ENCODE results near the gene RAB40C. TPM values are rescaled to one million over a fixed set of nuclear protein-coding genes. Genes with fewer than 3 reads are reported as not detected.

Gene RAB40C
- total RNA-seq, 6 experiments from 2014 or later, result 10.0 to 14.1 (median 12.0) TPM

- Histone ChIP-seq H3K27me3 (no peaks in the 10 kb centered on the region), H3K4me3 (no peak overlapping the region), H3K4me1 (peaks cover 0 to 10% (median 0%) of the 10 kb centered on the region in 4 donors), H3K9me3 (no peaks in the 10 kb centered on the region), H3K36me3 (no peaks in the 10 kb centered on the region), H3K27ac (no peak overlapping the region)
- TF ChIP-seq, protein P1, sequence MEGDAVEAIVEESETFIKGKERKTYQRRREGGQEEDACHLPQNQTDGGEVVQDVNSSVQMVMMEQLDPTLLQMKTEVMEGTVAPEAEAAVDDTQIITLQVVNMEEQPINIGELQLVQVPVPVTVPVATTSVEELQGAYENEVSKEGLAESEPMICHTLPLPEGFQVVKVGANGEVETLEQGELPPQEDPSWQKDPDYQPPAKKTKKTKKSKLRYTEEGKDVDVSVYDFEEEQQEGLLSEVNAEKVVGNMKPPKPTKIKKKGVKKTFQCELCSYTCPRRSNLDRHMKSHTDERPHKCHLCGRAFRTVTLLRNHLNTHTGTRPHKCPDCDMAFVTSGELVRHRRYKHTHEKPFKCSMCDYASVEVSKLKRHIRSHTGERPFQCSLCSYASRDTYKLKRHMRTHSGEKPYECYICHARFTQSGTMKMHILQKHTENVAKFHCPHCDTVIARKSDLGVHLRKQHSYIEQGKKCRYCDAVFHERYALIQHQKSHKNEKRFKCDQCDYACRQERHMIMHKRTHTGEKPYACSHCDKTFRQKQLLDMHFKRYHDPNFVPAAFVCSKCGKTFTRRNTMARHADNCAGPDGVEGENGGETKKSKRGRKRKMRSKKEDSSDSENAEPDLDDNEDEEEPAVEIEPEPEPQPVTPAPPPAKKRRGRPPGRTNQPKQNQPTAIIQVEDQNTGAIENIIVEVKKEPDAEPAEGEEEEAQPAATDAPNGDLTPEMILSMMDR (IDR thresholded peaks at IDR 0.05), result no peak
- no peak for TF ChIP-seq POLR2A (IDR thresholded peaks at IDR 0.05)
- WGBS (ENCODE audit: insufficient coverage, low coverage, low lambda C conversion rate, missing lambda C conversion rate), result 93% methylated on average over 5 of the region's 15 CpGs
- DNase-seq, result no peak
- intact Hi-C loops (cut with DNase I), result no loop called here
- ATAC-seq, result peak in 1 of 4 donors; percentile 2
These were observed 30.9 kb upstream of the RAB40C start for GRCh38 chr16:559021-559380.

DNA sequence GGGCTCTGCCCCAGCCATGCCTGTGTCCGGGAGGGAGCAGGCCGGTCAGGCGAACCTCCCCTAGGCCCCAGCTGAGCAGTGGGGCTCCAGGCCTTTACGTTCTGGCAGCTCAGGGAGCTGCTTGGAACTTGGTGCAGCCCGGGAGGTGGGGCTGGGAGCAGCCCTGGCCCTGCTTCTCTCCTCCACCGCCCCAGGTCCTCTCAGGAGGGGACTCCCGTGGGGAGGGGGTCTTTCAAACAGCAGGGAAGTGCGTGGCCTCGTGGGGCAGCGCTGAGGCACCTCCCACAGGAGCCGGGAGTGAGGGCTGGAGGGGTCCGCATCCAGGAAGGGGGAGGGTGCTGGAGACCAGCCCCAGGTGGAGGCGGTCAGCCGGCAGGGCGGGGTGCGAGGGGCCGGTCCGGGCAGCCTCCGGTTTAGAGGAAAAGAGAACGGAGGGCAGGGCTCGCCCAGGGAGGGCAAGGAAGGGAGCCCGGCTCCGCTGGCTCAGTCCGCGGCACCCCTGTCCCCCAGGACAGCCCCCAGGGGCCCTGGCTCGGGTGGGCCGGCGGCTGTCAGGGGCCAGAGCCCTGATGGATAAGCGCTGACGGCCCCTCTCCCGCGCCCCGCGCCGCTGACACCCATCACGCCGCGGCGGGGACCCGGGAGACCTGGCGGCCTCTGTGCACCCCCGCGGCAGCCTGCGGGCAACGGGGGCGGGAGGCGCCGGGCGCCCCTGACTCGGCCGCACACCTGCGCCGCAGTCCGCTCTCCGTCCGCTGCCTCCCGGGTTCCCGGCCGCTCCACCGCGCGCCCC, 30.3 kb upstream of the RAB40C start:
- H3K9me3 ChIP-seq, result no peaks in the 10 kb centered on the region
- DNase-seq (no peak), ATAC-seq (no peak)
- intact Hi-C loops (cut with DNase I), result no loop called here
- no peak for TF ChIP-seq POLR2A (IDR thresholded peaks at IDR 0.05)
- H3K27ac ChIP-seq, result no peak overlapping the region
- no peaks in the 10 kb centered on the region for H3K36me3 ChIP-seq
- WGBS (ENCODE audit: insufficient coverage, low coverage, low lambda C conversion rate, missing lambda C conversion rate), result 36% methylated on average over 6 of the region's 62 CpGs
- H3K4me1 ChIP-seq, result peaks cover 0 to 10% (median 0%) of the 10 kb centered on the region in 4 donors
- no peaks in the 10 kb centered on the region for H3K27me3 ChIP-seq
- no peak overlapping the region for H3K4me3 ChIP-seq

DNA sequence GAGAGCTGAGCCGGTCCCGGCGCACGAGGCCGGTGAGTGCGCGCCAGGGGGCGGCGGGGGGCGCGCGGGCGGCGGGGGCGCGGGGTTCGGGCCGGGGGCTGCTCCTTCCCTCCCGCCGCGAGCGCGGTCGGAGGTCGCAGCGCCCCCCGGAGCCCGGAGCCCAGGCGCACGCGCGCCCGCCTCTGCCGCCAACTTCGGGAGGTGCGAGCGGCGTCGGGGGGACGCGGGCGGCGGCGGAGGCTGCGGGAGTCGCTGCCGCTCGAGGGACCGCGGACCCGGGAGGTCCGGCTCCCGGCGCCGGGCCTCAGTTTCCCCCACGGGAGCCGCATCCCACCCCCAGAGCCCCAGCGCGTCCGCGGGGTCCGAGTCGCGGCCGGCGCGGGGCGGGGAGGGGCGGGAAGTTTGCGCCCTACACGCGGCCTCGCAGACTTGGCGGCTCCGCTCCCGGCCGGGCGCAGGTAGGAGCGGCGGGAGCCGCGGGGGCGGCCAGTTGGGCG, 29.6 kb upstream of the RAB40C start, which contains the start of gene PRR35:
Gene PRR35, plus strand, starts transcription at position 191 of the 497 bp plus-strand sequence. CDS start 2,901 bp downstream, outside the sequence.
- TF ChIP-seq, protein P1 (IDR thresholded peaks at IDR 0.05), result no peak
- TF ChIP-seq POLR2A (IDR thresholded peaks at IDR 0.05), result no peak
- intact Hi-C loops (cut with DNase I), result no loop called here
- H3K27ac ChIP-seq, result no peak within 1 kb of the TSS
- H3K27me3 ChIP-seq, result no peaks in the 10 kb centered on the region
- no peak within 1 kb of the TSS for H3K4me3 ChIP-seq
- no peak for DNase-seq
- H3K4me1 ChIP-seq, result peaks cover 0 to 10% (median 0%) of the 10 kb centered on the region in 4 donors
- no peaks in the 10 kb centered on the region for H3K9me3 ChIP-seq
- no CpG with 5 or more reads among the region's 84 CpGs for WGBS (ENCODE audit: insufficient coverage, low coverage, low lambda C conversion rate, missing lambda C conversion rate)
- H3K36me3 ChIP-seq, result no peaks in the 10 kb centered on the region
- no peak for ATAC-seq

GRCh38 chr16:560701-561412, 29.0 kb upstream of the RAB40C start:
- 5% methylated on average over 4 of the region's 54 CpGs for WGBS (ENCODE audit: insufficient coverage, low coverage, low lambda C conversion rate, missing lambda C conversion rate)
- DNase-seq (no peak), ATAC-seq (no peak)
- no peaks in the 10 kb centered on the region for H3K9me3 ChIP-seq
- H3K4me3 ChIP-seq, result no peak overlapping the region
- TF ChIP-seq POLR2A (IDR thresholded peaks at IDR 0.05), result no peak
- TF ChIP-seq, protein P1 (IDR thresholded peaks at IDR 0.05), result no peak
- H3K36me3 ChIP-seq, result no peaks in the 10 kb centered on the region
- peaks cover 0 to 10% (median 0%) of the 10 kb centered on the region in 4 donors for H3K4me1 ChIP-seq
- intact Hi-C loops (cut with DNase I), result no loop called here
- H3K27me3 ChIP-seq, result no peaks in the 10 kb centered on the region
- no peak overlapping the region for H3K27ac ChIP-seq

GRCh38 chr16:561413-561794, 28.5 kb upstream of the RAB40C start:
- ATAC-seq, result no peak
- H3K4me1 ChIP-seq, result peaks cover 0 to 10% (median 0%) of the 10 kb centered on the region in 4 donors
- no peaks in the 10 kb centered on the region for H3K27me3 ChIP-seq
- TF ChIP-seq POLR2A (IDR thresholded peaks at IDR 0.05), result no peak
- TF ChIP-seq, protein P1 (IDR thresholded peaks at IDR 0.05), result no peak
- no peak overlapping the region for H3K27ac ChIP-seq
- no peaks in the 10 kb centered on the region for H3K9me3 ChIP-seq
- WGBS (ENCODE audit: insufficient coverage, low coverage, low lambda C conversion rate, missing lambda C conversion rate), result 100% methylated on average over 2 of the region's 15 CpGs
- no peak for DNase-seq
- no peak overlapping the region for H3K4me3 ChIP-seq
- intact Hi-C loops (cut with DNase I), result no loop called here
- H3K36me3 ChIP-seq, result no peaks in the 10 kb centered on the region
